Hepatocyte (in vitro differentiated cells): ENCODE results near the gene IMPDH2.

Experiments
- CTCF ChIP-seq: fragments of 200-600 bp; sonication (generic); IDR thresholded peaks from 2 replicates; pipeline ENCODE4 v1.5.1; 2016; ENCODE audit warnings: antibody characterized with exemption, mild to moderate bottlenecking; ENCODE audit not compliant: poor library complexity
- EZH2 ChIP-seq: fragments of 200-600 bp; sonication (generic); IDR thresholded peaks from 2 replicates; pipeline ENCODE4 v1.6.1; 2016; ENCODE audit warnings: antibody characterized with exemption, mild to moderate bottlenecking, borderline replicate concordance

GRCh38 chr3:48982686-48983085 is 46.5 kb downstream of the IMPDH2 start:
- TF ChIP-seq CTCF = no peak
- TF ChIP-seq EZH2 = no peak
